Kidney epithelial cell (primary cell): ENCODE measurements around the gene DLGAP3. TPM values are rescaled to one million over a fixed set of nuclear protein-coding genes. Genes with fewer than 3 reads are reported as not detected.

Experiments used
- DNase-seq: peaks from one replicate; pipeline ENCODE4 v3.0.0-alpha.2; 2010; ENCODE audit warnings: low read depth
- H3K27me3 ChIP-seq: 2 replicates; pipeline ENCODE4 v1.6.0; 2011; ENCODE audit warnings: low read length; ENCODE audit not compliant: control insufficient read depth, insufficient read depth
- H3K36me3 ChIP-seq: 2 replicates; pipeline ENCODE4 v1.5.1; 2011; ENCODE audit warnings: low read length; ENCODE audit not compliant: control insufficient read depth, insufficient read depth
- H3K4me3 ChIP-seq: 2 replicates; pipeline ENCODE4 v1.5.1; 2011; ENCODE audit warnings: low read depth, mild to moderate bottlenecking, control low read depth, low read length
- CTCF ChIP-seq: IDR thresholded peaks from 2 replicates; pipeline ENCODE4 v1.5.1; 2011; ENCODE audit warnings: mild to moderate bottlenecking, moderate library complexity, low read length, control low read depth, inconsistent platforms; ENCODE audit not compliant: insufficient read depth, poor library complexity, severe bottlenecking
- total RNA-seq: library from RNA; depleted of rRNA; stranded (reverse); fragments of >200 nt; gene quantifications from 2 replicates; pipeline ENCODE4 v1.2.3, GENCODE V29; 2015

The DLGAP3 gene
- total RNA-seq, 1 donor from 2014 or later, result 0.75 TPM

- Histone ChIP-seq H3K4me3 (no peak overlapping the region), H3K36me3 (no peaks in the 10 kb centered on the region), H3K27me3 (no peaks in the 10 kb centered on the region)
- DNase-seq, result no peak
- TF ChIP-seq CTCF, result no peak
Measured at GRCh38 chr1:34843392-34844251, 85.8 kb downstream of the DLGAP3 start.

- H3K27me3 ChIP-seq, result no peaks in the 10 kb centered on the region
- no peaks in the 10 kb centered on the region for H3K36me3 ChIP-seq
- no peak for TF ChIP-seq CTCF
- H3K4me3 ChIP-seq, result no peak overlapping the region
- DNase-seq, result no peak
Measured at GRCh38 chr1:34842952-34843371, 86.5 kb downstream of the DLGAP3 start.

DNA sequence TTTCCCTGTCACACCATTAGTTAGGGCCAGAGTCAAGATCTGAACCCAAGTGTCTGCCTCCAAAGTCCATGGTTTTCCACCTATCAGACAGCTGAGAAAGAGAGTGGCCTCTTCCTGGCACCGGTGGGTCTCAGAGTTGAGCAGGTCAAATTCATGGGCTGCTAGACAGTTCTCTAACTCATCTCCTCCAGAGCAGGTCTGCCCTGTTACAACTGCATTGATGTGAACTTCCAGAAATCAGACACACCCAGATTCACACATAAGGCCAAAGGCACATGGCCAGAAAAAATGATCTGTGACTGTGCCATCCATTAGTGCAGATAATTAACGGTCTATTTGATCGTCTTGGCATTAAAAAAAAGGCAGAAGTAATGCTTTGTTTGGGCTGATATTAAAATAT lies 87.4 kb downstream of the DLGAP3 start:
- TF ChIP-seq CTCF, result no peak
- H3K36me3 ChIP-seq, result no peaks in the 10 kb centered on the region
- no peak overlapping the region for H3K4me3 ChIP-seq

DNA sequence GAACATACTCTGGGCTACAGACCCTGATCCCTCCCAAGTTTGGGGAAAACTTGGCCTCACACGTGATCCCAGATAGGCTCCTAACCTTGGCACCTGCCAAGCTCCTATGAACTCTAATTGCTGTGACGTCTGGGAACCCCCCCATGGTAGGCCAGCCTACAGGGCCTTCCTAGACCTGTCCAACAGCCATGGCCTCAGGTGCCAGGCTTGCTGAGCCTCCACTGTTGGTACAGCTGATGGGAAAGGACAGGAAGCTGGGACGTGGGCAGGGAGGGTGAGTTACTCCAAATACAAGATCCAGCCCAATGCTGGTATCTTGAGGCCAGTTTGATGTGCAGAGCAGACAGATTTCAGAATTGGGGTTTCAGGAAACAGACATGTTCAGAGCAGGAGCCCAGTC lies 89.0 kb downstream of the DLGAP3 start:
- Histone ChIP-seq H3K4me3 (no peak overlapping the region), H3K36me3 (no peaks in the 10 kb centered on the region), H3K27me3 (no peaks in the 10 kb centered on the region)
- no peak for DNase-seq
- TF ChIP-seq CTCF, result no peak

More for the DNA sequence above, 87.4 kb downstream of the DLGAP3 start:
- DNase-seq, result no peak
- H3K27me3 ChIP-seq, result no peaks in the 10 kb centered on the region

DNA sequence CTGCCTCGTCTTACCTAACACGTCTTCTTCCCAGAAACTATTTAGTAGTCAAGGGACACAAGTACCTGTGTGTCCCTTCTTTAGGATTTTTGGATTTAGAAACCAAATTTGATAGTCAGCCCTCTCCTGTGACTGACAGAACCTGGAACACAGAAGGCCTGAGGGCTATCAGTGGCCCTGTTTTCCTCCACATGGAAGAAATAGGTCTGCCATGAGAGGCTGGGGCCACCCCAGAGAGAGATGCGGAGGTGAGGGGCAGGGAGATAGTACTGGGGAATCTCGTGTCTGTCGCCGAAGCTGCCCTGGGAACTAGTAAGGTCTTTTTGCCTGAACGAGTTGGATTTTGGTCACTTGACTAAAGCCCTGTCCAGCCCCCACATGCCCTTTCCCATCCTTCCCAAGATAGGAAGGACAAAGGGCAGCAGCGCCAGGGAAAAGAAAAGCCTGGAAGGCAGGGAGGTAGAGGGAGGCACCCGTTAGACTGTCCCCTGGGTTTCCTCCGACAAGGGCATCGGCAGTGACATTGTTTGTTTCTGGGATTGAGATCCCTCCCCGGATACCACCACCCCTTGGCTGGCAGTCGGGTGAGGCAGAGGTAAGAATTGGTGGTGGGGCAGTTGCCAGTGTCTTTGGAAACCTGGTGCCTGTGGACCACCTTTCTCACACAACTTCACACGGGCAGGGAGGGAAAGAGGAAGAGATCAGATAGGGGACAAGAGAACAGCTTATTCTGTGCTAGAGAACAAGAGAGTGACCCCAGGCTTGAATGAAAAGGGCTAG lies 89.7 kb downstream of the DLGAP3 start:
- no peak for TF ChIP-seq CTCF
- DNase-seq, result no peak
- H3K27me3 ChIP-seq, result no peaks in the 10 kb centered on the region
- no peak overlapping the region for H3K4me3 ChIP-seq
- H3K36me3 ChIP-seq, result no peaks in the 10 kb centered on the region
